NCI-H524 (cell line): ENCODE results near the gene C19orf33.

Experiments
- DNase-seq, 2 experiments: peaks; one replicate each; lab custom pipeline; 2025; lab: John Stamatoyannopoulos, UW

Gene C19orf33

GRCh38 chr19:38340927-38341326 is 36.9 kb downstream of the C19orf33 start:
- no peak for DNase-seq

- no peak for DNase-seq
These were observed 42.8 kb downstream of the C19orf33 start for GRCh38 chr19:38346837-38347236.

GRCh38 chr19:38350883-38351282 is 46.8 kb downstream of the C19orf33 start:
- no peak for DNase-seq

GRCh38 chr19:38351865-38352395 is 47.9 kb downstream of the C19orf33 start:
- peak; percentile 46 to 74 for DNase-seq

- peak; percentile 84 to 93 for DNase-seq
These were observed 48.6 kb downstream of the C19orf33 start for GRCh38 chr19:38352611-38353010.
